G401 (cell line): Measurements from ENCODE around the gene ITGAL. TPM values are rescaled to one million over a fixed set of nuclear protein-coding genes. Genes with fewer than 3 reads are reported as not detected.

ENCODE experiments used
- DNase-seq: peaks from one replicate; pipeline ENCODE4 v3.0.0-alpha.2; 2015; ENCODE audit warnings: low spot score
- in situ Hi-C: cut with HindIII; loops from 2 replicates; pipeline ENCODE4 v1.10.0; 2016; ENCODE audit warnings: low sequenced_read_pairs, mixed read lengths
- total RNA-seq: library from RNA; depleted of rRNA; stranded (reverse); fragments of >200 nt; shearing (Covaris generic); gene quantifications from 2 replicates; pipeline ENCODE4 v1.2.3, GENCODE V29; 2014

The ITGAL gene
- total RNA-seq, 1 experiment from 2014 or later: not detected

DNA sequence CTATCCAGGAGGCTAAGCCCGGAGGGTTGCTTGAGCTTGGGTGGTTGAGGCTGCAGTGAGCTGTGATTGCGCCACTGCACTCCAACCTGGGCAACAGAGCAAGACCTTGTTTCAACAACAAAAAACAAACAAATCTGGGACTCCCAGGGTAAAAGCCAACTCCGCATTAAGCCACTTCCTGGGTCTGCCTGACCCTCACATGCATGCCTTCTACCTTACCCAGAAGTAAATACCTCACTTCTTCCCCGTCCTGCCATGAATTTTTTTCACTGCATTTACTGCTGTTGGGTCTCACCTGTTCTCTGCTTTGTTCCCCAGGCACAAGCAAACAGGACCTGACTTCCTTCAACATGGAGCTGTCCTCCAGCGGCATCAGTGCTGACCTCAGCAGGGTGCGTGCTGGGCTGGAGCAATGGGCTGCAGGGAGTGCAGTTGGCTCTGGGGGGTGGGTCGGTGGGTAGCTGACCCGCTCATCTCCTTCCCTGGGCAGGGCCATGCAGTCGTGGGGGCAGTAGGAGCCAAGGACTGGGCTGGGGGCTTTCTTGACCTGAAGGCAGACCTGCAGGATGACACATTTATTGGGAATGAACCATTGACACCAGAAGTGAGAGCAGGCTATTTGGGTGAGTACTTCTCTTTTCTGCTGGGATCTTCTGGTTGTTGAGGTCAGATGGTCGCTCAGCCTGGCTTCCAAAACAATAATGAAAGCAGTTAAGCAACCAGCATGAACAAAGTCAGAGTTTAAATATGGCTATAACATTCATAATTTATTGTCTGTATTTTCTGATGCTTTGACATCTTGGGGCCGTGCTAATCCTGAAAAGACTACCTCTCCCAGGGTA is 16.4 kb downstream of the ITGAL start:
- no peak for DNase-seq
- in situ Hi-C loops: no loop called here

DNA sequence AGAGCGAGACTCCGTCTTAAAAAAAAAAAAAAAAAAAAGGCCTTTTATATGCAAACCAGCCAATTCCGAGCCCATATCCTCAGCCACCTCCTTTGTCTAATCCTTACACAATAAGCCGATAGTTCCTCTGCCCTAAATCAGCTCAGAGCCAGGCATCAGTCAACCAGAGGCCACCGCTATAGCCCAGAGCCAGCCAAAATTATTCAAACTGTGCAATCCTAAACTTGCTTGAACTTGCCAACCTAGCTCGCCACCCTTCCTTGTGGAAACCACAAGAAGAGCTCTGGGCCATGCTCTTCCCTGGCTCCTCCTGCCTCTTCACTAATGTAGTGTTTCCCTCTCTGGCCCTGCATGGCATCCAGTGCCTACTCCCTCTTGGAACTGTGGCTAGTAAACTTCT is 17.7 kb downstream of the ITGAL start:
- in situ Hi-C loops: no loop called here

DNA sequence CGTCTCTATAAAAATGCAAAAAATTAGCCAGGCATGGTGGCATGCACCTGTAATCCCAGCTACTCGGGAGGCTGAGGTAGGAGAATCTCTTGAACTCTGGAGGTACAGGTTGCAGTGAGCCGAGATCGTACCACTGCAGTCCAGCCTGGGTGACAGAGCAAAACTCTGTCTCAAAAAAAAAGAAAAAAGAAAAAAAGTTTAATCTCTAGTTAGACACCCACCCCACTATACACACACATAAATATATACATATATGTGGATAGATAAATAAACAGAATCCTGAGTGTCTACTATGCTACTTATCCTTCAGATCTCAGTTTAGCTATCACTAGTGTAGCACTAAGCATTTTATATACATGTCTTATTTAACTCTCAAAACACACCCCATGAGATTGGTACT is 18.7 kb downstream of the ITGAL start:
- in situ Hi-C loops: no loop called here

More for the DNA sequence above, 17.7 kb downstream of the ITGAL start:
- DNase-seq: no peak

DNA sequence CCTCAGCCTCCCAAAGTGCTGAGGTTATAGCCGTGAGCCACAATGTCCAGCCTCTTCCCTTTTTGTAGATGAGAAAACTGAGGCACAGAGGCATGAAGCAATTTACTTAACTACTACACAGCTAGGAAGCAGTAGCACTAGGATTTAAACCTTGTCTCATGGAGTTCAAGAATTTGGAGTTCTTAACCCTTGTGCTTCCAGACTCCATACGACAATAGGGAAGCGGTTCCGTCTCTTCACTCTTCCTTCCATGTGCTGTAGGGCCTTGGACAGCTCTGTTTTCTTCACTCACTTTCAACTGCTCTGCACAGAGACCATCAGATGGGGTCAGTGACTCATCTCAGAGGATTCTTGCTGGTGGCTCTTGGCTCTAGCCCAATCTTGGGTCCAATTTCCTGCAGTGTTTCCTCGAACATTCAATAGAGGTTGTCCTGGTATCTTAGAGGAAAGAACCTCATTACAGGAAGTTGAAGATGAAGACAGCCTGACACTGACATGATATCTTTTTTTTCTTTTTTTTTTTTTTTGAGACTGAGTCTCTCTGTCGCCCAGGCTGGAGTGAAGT is 19.3 kb downstream of the ITGAL start:
- in situ Hi-C loops: no loop called here
- DNase-seq: no peak

More for the DNA sequence above, 18.7 kb downstream of the ITGAL start:
- DNase-seq: no peak

DNA sequence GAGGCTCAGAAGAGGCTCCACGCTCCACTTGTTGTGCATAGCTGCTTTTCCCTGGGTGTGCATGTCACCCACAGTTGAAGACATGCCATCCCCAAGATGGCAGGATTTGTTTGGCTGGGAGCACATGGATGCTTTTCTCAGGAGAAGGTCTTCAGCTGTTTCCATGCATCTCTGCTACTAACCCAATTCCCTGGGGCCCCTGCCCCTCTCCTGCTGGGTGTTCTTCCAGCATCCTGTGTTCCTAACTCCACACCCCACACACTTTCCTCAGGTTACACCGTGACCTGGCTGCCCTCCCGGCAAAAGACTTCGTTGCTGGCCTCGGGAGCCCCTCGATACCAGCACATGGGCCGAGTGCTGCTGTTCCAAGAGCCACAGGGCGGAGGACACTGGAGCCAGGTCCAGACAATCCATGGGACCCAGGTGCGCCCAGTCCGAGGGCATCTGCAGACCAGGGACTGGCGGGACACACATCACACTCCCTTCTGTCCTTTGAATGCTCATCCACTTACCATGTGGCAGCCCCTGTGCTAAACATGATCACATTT is 21.5 kb downstream of the ITGAL start:
- in situ Hi-C loops: no loop called here

DNA sequence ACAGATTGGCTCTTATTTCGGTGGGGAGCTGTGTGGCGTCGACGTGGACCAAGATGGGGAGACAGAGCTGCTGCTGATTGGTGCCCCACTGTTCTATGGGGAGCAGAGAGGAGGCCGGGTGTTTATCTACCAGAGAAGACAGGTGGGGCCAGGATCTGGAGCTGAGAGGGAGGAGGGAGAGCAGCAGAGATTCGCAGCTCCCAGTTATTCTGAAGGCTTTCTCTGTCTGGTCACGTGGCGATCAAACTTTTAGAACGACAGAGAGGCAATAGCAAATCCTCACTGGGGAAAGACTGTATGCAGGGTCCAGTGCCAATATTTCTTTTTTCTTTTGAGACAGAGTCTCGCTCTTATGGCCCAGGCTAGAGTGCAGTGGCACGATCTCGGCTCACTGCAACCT is 22.2 kb downstream of the ITGAL start:
- in situ Hi-C loops: no loop called here
- DNase-seq: no peak

More for the DNA sequence above, 21.5 kb downstream of the ITGAL start:
- no peak for DNase-seq

DNA sequence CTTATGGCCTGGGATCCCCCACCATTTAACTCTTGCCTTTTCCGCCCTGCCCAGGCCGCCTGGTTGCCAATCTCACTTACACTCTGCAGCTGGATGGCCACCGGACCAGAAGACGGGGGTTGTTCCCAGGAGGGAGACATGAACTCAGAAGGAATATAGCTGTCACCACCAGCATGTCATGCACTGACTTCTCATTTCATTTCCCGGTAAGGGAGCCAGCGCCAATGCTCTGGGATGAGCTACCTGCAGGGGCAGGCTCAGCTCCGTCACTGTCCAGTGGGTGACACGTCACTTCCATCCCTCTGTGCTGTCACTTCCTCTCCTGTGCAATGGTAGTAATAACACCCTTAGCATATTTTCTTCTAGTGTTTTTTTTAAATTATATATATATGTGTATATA is 26.7 kb downstream of the ITGAL start:
- in situ Hi-C loops: no loop called here

DNA sequence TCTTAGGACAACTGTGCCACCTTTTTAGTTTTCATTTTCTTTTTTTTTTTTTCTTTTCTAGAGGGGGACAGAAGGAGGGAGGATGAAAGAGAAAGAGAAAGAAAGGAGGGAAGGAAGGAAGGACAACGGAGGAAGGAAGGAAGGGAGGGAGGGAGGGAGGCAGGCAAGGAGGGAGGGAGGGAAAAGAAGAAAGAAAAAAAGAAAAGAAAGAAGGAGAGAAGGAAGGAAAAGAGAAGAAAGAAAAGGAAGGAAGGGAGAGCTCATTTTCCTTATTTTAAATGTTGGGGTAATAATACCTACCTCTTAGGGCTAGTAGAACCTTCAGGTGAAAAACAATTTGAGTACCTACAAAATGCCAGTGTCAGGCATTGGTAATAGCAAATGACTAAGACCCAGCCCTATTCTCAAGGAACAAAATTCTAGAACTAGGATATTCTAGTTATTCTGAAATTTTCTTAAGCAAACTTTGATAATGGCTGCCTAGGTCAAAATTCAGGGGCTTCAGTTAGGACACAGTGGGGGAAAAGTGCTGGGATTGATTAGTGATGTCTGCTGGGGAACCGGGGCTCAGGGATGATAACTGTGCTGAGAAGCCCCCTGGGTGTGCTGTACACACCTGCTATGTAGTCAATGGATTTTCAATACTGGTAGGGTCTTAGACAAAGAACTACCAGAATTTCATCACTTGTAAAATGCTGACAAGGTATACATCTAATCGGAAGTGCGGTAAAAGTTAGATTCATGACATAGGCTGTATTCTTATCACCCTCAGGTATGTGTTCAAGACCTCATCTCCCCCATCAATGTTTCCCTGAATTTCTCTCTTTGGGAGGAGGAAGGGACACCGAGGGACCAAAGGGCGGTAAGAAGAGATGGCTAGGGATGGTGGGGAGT is 31.1 kb downstream of the ITGAL start:
- in situ Hi-C loops: no loop called here

More for the DNA sequence above, 26.7 kb downstream of the ITGAL start:
- peak; percentile 55 for DNase-seq

DNA sequence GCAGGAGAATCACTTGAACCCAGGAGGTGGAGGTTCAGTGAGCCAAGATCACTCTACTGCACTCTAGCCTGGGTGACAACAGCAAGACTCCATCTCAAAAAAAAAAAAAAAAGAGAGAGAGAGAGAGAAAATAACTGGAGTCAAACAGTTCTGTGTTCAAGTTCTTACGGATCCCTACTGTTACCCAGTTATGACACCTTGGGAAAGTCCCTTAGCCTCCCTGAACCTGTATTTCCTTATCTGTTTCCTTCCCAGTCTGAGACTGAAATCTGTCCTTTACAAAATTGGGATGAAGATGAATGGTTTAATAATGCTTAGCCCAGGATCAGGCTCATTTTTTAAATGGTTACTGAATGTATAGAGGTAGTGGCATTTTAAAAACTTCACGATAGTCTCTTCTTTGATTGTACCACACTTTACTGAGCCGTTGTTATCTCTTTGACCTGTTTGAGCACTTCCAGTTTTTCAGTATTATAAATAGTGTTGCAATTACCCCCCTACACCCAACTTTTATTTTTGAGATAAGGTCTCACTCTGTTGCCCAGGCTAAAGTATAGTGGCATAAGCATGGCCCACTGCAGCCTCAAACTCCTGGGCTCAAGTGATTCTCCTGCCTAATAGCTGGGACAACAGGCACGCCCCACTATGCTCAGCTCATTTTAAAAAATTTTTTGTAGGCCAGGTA is 36.7 kb downstream of the ITGAL start:
- DNase-seq: no peak
- in situ Hi-C loops: no loop called here

More for the DNA sequence above, 31.1 kb downstream of the ITGAL start:
- DNase-seq: no peak

DNA sequence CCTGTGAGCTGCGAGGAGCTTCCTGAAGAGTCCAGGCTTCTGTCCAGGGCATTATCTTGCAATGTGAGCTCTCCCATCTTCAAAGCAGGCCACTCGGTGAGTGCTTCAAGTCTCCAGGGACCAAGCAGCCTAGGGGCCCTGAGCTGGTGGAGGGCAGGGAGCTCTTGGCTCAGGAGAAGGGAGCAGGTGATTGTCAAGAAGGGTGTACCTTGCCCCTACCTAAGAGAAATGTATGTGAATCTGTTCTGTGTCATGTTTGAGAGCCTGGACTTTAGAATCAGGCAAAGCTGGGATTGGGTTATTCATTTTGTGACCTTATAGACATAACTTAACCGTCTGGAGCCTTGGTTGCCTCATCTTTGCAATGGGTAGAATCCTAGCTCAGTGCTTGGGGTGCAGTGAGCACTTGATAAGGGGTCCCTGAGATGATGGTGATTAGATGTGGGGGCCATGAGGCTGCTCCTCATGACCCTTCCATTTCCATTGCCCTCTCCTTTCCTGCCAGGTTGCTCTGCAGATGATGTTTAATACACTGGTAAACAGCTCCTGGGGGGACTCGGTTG is 37.9 kb downstream of the ITGAL start:
- in situ Hi-C loops: no loop called here
- no peak for DNase-seq

DNA sequence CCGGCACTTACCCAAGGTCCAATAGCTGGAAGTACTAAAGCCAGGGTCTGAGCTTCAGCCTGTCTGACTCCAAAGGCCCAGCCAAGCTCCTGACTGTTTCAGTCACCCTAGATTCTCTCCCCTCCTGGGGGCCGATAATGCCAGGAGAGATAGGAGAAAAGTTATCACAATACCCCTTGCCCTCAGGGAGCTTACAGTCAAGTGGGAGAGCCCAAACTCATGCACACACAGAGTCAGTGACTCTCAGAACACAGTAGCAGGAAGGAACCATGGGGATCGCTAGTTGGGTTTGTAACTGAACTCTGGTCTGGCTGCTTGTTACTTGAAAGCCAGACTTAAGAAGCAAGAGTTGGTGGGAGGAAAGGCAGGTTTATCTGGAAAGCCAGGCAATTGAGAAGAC is 39.0 kb downstream of the ITGAL start:
- in situ Hi-C loops: no loop called here
- DNase-seq: no peak

DNA sequence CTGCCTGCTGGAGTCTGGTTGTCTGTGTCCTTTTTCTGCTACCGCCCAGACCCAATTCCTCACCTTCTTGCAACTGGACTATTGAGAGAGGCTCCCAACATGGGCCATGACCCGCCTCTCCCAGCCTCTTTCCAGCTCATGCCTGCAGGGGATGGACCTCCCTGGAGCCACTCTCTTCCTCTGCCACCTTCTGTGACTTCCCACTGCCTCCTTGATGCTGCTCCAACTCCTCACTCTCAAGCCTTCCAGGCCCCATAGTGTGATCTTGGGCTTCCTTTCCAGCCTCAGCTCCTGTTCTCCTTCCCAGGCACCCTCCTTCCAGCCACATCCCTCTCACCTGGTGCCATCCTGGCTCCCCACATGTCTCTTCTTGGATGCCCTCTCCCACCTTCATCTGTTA is 42.7 kb downstream of the ITGAL start:
- in situ Hi-C loops: no loop called here
- DNase-seq: no peak

DNA sequence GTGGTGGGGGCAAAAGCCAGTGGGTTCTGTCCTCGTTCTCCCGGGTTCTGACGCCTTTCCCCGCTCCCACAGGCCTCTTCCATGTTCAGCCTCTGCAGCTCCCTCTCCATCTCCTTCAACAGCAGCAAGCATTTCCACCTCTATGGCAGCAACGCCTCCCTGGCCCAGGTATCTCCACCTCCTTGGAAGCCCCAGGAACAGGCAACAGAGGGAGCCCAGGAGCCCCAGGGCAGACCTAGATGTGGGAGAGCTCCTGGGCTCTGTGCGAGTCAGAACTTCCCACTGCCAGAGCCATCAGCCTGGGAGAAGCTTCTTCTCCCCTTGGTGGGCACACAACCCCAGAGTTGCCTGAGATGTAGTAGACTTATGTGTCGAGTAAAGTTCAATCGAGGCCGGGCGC is 46.0 kb downstream of the ITGAL start:
- no peak for DNase-seq
- in situ Hi-C loops: no loop called here

DNA sequence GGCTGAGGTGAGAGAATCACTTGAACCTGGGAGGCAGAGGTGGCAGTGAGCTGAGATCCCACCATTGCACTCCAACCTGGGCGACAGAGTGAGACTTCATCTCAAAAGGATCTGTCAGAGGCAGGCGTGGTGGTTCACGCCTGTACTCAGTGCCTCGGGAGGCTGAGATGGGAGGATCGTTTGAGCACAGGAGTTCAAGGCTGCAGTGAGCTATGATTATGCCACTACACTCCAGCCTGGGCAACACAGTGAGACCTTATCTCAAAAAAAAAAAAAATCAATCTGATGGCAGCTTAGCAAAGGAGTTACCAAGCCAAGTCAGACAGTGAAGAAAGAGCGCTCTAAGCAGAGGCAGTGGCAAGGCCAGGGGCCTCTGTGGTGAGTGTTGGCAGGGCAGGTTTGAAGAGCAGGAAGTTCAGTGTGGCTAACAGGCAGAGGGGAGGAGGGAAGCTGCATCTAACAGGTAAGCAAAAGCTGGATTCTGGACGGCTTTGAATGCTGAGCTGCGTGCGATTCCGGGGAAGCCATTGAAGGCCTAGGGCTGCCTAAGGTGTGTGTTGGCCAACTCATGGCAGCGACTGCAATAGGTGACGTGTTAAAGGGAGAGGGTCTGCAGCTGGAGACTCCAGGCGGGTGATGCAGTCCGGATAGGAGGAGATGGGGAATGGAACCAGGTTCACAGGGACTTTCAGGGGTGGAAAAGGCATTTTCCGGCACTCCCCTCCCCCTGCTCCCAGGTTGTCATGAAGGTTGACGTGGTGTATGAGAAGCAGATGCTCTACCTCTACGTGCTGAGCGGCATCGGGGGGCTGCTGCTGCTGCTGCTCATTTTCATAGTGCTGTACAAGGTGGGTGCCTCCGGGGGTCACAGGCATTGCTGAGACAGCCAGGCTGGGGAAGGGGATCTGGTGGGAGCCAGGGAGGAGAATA is 46.8 kb downstream of the ITGAL start:
- in situ Hi-C loops: no loop called here
- DNase-seq: no peak

DNA sequence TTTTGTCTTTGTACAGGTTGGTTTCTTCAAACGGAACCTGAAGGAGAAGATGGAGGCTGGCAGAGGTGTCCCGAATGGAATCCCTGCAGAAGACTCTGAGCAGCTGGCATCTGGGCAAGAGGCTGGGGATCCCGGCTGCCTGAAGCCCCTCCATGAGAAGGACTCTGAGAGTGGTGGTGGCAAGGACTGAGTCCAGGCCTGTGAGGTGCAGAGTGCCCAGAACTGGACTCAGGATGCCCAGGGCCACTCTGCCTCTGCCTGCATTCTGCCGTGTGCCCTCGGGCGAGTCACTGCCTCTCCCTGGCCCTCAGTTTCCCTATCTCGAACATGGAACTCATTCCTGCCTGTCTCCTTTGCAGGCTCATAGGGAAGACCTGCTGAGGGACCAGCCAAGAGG is 48.9 kb downstream of the ITGAL start:
- in situ Hi-C loops: no loop called here
- DNase-seq: no peak

DNA sequence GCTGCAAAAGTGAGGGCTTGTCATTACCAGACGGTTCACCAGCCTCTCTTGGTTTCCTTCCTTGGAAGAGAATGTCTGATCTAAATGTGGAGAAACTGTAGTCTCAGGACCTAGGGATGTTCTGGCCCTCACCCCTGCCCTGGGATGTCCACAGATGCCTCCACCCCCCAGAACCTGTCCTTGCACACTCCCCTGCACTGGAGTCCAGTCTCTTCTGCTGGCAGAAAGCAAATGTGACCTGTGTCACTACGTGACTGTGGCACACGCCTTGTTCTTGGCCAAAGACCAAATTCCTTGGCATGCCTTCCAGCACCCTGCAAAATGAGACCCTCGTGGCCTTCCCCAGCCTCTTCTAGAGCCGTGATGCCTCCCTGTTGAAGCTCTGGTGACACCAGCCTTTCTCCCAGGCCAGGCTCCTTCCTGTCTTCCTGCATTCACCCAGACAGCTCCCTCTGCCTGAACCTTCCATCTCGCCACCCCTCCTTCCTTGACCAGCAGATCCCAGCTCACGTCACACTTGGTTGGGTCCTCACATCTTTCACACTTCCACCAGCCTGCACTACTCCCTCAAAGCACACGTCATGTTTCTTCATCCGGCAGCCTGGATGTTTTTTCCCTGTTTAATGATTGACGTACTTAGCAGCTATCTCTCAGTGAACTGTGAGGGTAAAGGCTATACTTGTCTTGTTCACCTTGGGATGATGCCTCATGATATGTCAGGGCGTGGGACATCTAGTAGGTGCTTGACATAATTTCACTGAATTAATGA is 49.5 kb downstream of the ITGAL start:
- in situ Hi-C loops: no loop called here
- no peak for DNase-seq
